ENCODE results near the gene MZT2B.
"Not testable (repeated sequence)": the region's sequence is repeated elsewhere in the genome, so short reads cannot be mapped to it uniquely, and the experiment has no call there.

Gene MZT2B

DNA sequence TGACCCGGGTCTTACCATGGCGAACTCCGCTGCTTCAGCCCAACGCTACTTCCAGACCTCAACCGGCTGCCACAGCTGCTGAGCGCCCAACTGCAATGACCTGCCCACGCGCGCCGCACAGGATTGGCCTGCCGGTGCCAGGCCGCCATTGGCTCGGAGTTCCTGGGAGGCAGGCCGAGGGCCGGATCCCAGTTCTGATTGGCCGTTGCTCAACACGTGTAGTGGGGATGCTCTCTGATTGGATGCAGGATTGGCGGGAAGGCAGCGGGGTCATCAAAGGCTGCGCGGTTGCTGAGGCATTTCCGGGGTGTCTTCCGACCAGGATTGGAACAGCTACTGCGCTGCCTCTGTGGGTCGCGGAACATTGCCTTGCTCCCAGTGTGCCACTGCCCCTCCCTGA, 16.3 kb downstream of the MZT2B start, which contains the start of gene TUBA3E:
Gene TUBA3E (minus strand): TSS at position 97 of the 400 bp plus-strand sequence. CDS start 79 bp downstream, at position 18.
- TF ChIP-seq CTCF (IDR thresholded peaks at IDR 0.05; ENCODE audit: borderline replicate concordance, insufficient read depth, low read depth, low read length), result no peak
- H3K4me3 ChIP-seq (ENCODE audit: low read depth, low read length), result no peak within 1 kb of the TSS

- H3K4me3 ChIP-seq (ENCODE audit: low read depth, low read length), result not testable (repeated sequence)
Measured at GRCh38 chr2:130202518-130202917, 20.5 kb downstream of the MZT2B start.

GRCh38 chr2:130203150-130203549, 21.1 kb downstream of the MZT2B start:
- H3K4me3 ChIP-seq (ENCODE audit: low read depth, low read length), result not testable (repeated sequence)

GRCh38 chr2:130207051-130207450, 25.0 kb downstream of the MZT2B start:
- H3K4me3 ChIP-seq (ENCODE audit: low read depth, low read length), result not testable (repeated sequence)

DNA sequence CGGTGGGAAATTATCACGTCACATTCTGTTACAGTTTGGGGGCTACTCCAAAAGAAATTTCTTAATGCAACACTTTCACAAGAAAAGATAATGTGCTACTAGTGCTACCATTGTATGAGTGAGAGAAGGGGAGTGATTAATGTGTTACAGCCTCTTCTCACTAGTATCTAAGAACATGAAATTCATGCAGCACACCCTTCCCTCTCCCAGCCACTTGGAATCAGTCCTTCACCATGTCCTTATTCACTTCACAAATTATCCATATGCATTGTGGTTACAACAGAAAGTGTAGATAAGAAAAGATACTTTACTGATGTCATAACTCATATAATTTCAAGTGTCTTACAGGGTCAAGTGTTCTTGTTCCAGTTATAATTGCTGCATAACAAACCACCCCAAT, 37.1 kb downstream of the MZT2B start:
- not testable (repeated sequence) for H3K4me3 ChIP-seq (ENCODE audit: low read depth, low read length)

GRCh38 chr2:130220505-130220904, 38.4 kb downstream of the MZT2B start:
- not testable (repeated sequence) for H3K4me3 ChIP-seq (ENCODE audit: low read depth, low read length)

- not testable (repeated sequence) for H3K4me3 ChIP-seq (ENCODE audit: low read depth, low read length)
Measured at GRCh38 chr2:130222523-130222922, 40.5 kb downstream of the MZT2B start.

DNA sequence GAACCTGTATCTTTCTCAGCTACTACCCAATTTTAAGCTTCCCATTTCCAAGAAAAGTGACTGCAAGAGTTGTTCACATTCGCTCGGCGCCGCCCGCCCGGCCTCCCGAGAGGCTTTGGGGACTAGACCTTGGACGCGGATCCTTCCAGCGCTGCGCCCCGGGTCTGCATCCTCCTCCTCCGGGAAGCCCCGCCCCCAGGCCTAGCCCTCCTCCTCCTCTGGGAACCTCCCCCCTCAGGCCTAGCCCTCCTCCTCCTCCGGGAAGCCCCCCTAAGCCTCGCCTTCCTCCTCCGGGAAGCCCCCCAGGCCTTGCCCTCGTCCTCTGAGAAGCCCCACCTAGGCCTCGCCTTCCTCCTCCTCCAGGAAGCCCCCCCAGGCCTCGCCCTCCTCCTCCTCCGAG, 45.9 kb downstream of the MZT2B start:
- not testable (repeated sequence) for H3K4me3 ChIP-seq (ENCODE audit: low read depth, low read length)

DNA sequence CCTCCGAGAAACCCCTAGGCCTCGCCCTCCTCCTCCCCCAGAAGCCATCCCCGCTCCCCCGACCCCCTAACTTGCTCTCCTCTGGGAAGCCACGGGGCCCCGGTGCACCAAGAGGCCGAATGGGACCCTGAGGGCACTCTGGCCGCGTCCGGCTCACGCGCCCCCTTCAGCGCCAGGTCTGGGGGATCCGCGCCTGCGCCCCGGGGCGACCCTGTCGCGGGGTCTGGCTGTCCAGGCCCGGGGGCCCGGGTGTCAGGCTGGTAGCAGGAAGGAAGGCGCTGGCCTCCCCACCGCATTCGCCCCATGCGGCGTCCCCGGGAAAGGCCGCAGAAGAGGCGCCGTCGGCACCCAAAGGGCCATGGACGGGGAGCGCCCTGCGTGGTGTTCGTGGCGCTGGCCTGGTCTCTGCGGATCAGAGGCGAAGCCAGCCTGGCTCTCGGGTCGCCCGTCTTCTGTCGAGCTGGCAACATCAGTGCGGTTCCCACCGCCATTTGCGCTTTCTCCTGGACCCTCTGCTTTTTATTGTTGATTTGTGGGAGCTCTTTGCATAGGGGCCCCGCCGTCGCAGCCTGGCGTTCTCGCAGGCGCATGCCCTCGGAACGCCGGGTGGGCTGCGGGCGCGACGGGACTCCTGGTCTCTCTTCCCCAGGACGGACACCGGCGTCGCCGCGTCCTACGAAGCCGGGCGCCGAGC, 46.6 kb downstream of the MZT2B start:
- not testable (repeated sequence) for H3K4me3 ChIP-seq (ENCODE audit: low read depth, low read length)

DNA sequence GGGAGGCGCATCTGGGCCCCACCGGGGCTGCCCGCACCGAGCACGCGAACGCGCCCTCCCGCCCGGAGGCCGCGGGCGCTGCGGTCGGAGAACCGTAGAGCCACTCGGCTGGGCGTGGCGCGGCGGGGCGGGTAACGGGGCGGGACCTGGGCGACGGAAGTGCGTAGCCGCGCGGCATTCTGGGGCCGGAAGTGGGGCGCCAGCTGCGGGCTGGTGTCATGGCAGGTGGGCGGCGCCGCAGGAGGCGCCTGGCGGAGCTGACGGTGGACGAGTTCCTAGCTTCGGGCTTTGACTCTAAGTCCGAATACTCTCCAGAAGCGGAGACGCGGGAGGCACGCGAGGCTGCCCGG, 47.1 kb downstream of the MZT2B start:
- not testable (repeated sequence) for H3K4me3 ChIP-seq (ENCODE audit: low read depth, low read length)

DNA sequence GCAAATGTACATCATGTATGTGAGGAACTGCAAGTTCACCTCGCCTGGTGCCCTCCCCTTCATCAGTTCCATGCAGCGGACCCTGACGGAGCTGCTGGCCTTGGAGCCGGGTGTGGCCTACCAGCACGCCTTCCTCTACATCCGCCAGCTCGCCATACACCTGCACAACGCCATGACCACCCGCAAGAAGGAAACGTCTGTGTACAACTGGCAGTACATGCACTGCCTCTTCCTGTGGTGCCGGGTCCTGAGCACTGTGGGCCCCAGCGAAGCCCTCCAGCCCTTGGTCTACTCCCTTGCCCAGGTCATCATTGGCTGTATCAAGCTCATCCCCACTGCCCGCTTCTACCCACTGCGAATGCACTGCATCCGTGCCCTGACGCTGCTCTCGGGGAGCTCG, 48.3 kb downstream of the MZT2B start:
- H3K4me3 ChIP-seq (ENCODE audit: low read depth, low read length), result not testable (repeated sequence)

DNA sequence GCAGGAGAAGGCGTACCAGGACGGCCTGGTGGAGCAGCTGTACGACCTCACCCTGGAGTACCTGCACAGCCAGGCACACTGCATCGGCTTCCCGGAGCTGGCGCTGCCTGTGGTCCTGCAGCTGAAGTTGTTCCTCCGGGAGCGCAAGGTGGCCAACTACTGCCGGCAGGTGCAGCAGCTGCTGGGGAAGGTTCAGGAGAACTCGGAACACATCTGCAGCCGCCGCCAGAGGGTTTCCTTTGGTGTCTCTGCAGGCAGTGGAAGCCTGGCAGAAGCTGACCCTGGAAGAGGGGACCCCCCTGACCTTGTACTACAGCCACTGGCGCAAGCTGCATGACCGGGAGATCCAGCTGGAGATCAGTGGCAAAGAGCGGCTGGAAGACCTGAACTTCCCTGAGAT, 48.8 kb downstream of the MZT2B start:
- H3K4me3 ChIP-seq (ENCODE audit: low read depth, low read length), result not testable (repeated sequence)

DNA sequence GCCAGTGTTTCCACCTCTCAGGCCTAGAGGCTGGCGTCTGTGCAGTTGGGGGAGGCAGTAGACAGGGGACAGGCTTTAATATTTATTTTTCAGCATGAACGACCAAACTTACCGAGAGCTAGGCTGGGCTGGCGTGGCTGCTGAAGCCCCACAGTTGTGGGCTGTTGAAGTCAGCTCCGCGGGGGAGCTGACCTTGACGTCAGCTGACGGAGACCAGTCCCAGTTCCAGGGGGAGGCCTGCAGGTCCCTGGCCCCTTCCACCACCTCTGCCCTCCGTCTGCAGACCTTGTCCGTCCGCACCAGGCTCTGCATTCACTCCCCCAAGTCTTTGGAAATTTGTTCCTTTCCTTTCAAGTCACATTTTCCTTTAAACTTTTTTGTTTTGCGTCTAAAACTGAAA, 49.6 kb downstream of the MZT2B start:
- H3K4me3 ChIP-seq (ENCODE audit: low read depth, low read length), result no peak overlapping the region

DNA sequence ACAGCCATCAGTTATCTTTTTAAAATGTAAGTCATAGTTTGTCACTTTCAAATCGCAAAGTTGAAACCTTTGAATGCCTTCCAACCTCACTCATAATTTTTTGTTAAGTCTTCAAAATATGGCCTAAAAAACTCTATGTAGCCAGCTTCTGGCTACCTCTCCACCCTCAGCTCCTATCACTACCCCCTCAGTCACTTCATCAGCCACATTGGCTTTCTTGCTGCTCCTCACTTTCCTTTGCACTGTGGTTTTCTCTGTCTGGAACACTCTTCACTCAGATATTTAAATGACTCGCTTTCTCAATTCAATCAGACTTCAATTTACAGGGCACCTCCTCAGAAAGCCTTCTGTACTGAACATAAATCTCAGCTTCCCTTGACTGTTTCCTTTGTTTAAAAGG, 51.0 kb downstream of the MZT2B start:
- H3K4me3 ChIP-seq (ENCODE audit: low read depth, low read length), result not testable (repeated sequence)

More for the DNA sequence above, 49.6 kb downstream of the MZT2B start:
- no peak for TF ChIP-seq CTCF (IDR thresholded peaks at IDR 0.05; ENCODE audit: borderline replicate concordance, insufficient read depth, low read depth, low read length)

GRCh38 chr2:130239581-130239980, 57.5 kb downstream of the MZT2B start:
- H3K4me3 ChIP-seq (ENCODE audit: low read depth, low read length), result not testable (repeated sequence)
